Fibroblast of upper back skin (primary cell): ENCODE data around the gene VGLL4.
A peak's percentile ranks its signal among the peaks of the same experiment; 100 is the strongest.
"Not testable (repeated sequence)": the region's sequence is repeated elsewhere in the genome, so short reads cannot be mapped to it uniquely, and the experiment has no call there.

Experiments
- DNase-seq: peaks from one replicate; pipeline ENCODE4 v3.0.0-alpha.2; 2013

Gene VGLL4

GRCh38 chr3:11604139-11604892, 39.4 kb downstream of the VGLL4 start:
- DNase-seq: peak; percentile 59

DNA sequence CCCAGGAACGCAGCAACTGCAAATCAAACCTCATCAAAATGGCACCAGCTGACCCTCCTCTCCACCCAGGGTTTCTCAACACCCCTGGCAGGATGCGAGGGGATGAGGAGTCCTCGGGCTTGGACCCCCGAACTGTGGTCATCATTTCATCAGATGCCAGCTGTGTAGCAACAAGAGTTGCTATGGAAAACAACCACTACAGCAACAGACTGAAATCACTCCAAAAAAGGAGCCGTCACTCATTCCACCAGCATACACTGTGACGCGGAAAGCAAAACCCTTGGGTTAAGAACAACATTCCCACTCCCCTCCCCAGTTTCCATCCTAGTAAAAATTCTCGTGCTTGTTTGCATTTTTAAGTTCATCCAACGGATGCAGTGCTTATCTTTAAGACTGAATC, 40.1 kb downstream of the VGLL4 start:
- DNase-seq: peak; percentile 86

DNA sequence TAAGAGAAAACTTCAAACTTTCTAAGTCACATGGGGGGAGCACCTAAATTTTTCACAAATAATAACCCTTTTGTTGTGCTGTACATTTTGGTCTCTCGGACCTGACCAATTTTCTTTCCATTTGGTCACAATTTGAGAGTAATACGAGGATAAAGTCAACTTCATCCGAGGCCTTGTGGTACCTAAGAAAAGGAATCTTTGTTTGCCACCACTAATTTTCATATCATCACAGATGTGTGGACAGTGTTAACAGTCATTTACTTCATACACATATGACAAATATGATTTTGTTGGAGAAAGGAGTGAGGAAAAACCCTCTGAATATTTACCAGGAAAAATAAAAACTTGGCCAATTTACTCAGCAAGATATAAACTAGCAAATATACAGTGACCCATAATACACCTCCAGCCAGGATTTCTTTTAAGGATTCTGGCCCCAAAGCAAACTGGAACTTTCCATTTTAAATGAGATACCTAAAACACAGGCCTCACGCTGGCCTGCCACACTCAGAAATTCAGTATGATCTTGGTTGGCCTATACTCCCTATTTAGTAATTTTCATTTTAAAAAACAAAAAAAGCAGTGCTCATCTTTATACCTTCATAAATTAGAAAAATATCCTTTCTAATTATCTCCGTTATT, 40.7 kb downstream of the VGLL4 start:
- DNase-seq: no peak

DNA sequence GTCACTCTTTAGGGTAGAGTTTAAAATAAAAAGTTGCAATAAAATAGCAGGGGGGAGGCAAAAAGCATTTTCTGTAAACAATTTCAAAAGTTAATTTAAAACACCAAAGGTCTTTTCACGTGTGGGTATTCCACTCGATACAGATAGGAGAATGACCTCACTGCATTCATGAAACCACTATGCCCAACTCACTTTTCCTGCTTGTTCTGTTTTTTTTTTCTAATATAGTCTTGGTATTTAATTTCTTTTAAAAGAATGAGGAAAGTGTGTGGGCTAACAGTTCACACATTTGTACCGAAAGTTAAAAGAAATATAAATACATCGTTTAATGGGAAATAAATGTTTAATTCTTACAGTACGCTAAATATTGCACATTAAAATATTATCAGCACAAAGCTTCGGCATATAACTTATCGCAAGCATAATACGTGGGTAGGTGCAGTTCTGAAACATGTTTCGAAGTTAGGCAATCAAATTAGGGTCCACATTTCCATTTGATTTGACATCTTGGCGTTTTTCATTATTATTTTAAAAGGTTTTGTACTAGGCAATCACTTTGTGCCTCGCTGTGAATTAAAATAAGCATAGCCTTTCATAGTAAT, 41.4 kb downstream of the VGLL4 start:
- no peak for DNase-seq

DNA sequence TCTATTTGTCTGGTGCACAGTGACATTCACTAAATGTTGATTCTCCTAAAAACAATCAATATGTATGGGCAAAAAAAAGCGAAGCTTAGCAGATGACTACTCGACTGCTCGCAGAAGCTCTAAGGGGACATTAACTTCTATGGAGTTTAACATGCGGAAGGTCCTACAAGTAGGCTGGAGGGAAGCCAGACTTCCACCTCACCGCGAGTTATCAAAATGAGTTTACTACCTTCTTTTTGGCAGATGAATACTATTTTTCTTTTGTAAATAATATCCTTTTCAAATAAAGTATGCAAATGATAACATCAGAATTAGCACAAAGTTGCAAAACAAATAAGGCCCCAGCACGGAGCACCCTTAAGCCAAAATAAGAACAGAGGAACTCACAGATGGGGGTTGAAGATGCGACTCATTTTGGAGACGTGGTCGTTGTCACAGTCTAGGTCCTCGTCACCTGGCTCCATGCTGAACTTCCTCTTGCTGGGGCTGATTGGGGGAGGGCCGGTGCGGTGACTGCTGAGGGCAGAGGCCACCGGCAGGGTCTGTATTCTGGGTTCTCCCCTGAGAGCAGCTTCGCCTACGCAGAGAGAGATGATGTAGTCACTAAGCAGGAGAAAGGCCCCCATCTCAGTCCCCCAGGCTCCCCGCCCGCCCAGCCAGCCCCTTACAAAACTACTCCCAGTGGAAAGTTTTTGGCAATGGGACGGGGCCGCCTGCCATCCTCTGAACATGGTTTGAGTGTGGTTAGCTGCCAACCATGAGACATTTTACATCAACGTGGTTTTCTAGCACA, 42.1 kb downstream of the VGLL4 start:
- no peak for DNase-seq

DNA sequence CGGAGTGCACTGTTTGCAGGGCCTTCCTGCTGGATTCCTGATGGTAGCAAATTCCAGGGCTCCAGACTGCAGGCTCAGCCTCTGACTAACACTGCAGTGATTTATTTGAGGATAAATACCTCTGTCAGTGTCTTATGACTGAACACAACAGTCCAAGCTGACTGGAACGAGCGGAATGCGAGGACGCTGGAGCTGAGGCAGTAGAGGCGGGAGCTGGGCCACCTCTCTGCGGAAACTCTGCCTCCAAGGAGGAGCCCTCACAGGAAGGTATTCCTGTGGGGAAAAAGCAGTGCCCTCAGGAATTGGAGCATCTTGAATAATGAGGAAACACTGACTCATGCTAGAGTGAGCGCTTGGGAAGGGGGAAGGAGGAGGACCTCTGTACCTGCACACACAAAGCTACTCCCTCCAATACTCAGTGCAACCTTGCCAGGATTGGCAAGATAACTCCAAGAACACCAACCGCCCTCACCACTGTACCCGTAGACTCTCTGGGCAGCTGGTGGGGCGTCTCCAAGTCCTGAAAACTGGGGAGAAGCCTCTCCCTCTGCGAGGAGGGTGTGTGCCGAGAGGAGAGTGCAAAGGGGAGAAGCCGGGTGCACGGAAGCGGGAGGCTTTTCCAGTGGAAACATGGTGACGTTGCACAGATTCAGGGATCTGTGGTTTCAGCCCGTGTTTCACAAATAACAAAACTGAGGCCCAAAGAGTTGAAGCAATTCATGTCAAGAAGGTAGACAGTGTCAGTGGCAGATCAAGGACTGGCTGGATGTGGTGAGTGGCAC, 43.0 kb downstream of the VGLL4 start:
- peak; percentile 100 for DNase-seq

- DNase-seq: no peak
Measured at GRCh38 chr3:11596387-11596786, 47.3 kb downstream of the VGLL4 start.

GRCh38 chr3:11595024-11595423, 48.7 kb downstream of the VGLL4 start:
- DNase-seq: not testable (repeated sequence)

GRCh38 chr3:11593318-11594034, 50.2 kb downstream of the VGLL4 start:
- DNase-seq: no peak

- peak; percentile 72 for DNase-seq
Measured at GRCh38 chr3:11592445-11593298, 51.0 kb downstream of the VGLL4 start.

- peak; percentile 50 for DNase-seq
Measured at GRCh38 chr3:11591391-11592282, 52.1 kb downstream of the VGLL4 start.

DNA sequence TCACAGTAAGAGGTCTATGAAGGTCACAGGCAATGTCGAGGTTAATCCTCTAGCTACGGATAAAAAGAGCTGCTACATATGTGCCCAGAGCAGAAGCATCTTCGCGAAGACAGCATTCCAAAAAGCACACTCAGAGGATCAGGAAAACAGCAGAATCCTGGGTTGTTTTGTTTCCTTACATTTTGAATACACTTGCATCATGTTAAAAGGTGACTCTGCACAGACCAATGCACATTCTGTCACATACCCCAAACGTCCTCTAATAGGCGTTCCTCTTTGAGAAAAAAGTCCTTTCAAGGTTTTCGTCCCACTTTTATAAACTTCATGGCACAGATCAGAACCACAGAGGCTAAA, 52.7 kb downstream of the VGLL4 start:
- peak; percentile 57 for DNase-seq

DNA sequence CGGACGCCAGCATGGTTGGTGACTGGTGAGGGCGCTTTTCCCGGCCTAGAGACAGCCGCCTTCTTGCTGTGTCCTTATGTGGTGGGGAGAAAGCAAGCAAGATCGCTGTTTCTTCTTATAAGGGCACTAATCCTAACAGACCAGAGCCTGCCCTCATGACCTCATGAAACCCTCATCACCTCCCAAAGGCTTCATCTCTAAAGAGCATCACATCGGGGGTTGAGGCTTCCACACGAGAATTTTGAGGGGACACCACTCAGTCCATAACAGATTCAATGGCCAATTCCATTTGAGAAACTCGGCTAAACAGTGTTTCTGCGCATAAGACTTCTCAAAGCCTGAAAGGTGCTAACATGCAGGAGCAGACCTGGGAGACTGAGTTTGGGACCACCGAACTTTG, 54.0 kb downstream of the VGLL4 start:
- no peak for DNase-seq

DNA sequence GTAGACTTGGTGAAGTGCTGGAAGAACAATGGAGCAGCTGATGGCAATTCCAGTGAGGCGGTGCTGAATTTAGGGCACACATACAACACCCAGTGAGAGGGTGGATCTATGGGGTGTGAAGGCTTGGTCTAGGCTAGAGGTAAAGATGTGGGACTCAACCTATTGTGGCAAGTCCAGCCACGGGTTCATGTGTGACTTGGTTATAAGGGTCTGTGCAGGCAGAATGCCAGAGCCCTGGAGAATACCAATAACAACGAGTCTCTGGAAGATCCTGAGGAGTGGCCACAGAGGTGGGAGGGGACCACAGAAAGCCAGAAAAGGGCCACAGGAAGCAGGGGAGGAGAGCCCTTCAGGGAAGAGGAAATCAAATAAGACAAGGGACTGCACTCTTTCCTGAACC, 55.0 kb downstream of the VGLL4 start:
- DNase-seq: no peak

GRCh38 chr3:11588338-11588737, 55.4 kb downstream of the VGLL4 start:
- no peak for DNase-seq

- DNase-seq: peak; percentile 28
Measured at GRCh38 chr3:11587766-11588165, 55.9 kb downstream of the VGLL4 start.

DNA sequence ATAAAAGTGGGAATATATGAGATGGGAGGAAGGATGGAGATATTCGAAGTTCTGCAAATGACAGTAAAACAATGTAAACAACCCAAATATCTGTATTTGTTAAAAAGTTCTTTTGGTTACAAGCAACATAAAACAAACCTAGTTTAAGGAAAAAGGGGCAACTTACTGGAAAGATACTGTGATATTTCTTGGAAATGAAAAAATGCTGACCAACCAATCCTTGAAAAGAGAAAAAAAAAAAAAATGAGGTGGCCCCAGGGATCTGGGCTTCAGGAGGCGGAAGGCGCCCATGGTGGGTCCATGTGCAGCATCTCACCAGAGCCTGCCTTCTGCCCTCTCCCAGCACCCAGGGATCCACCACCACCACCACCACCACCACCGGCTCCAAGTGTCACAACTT, 59.1 kb downstream of the VGLL4 start:
- DNase-seq: no peak

- peak; percentile 34 for DNase-seq
Measured at GRCh38 chr3:11583638-11584046, 60.1 kb downstream of the VGLL4 start.

GRCh38 chr3:11583235-11583634, 60.5 kb downstream of the VGLL4 start:
- no peak for DNase-seq
